HG03558 (cell line): ENCODE results near the gene PCDHGB2.
A peak's percentile ranks its signal among the peaks of the same experiment; 100 is the strongest.
"Not testable (repeated sequence)": the region's sequence is repeated elsewhere in the genome, so short reads cannot be mapped to it uniquely, and the experiment has no call there.

Experiments
- ATAC-seq: cut with Tn5 transposase; IDR thresholded peaks from one replicate; pipeline ENCODE4 v1.9.1; 2021; ENCODE audit warnings: moderate number of reproducible peaks; ENCODE audit not compliant: unreplicated experiment; ENCODE audit errors: extremely low read depth

PCDHGB2 gene

GRCh38 chr5:141346017-141346416 lies 13.8 kb upstream of the PCDHGB2 start:
- ATAC-seq: not testable (repeated sequence)

- ATAC-seq: no peak
Measured at GRCh38 chr5:141349917-141350619, 9.7 kb upstream of the PCDHGB2 start, which contains the start of gene PCDHGB1. Gene PCDHGB1, plus strand, starts transcription at chr5:141350099. Its CDS starts 162 bp downstream, at chr5:141350261.

GRCh38 chr5:141351591-141351990 lies 8.2 kb upstream of the PCDHGB2 start:
- ATAC-seq: no peak

GRCh38 chr5:141354900-141355469 lies 4.8 kb upstream of the PCDHGB2 start, which contains the start of gene PCDHGA4:
Gene PCDHGA4, plus strand, starts transcription at chr5:141355021. Its CDS starts 87 bp downstream, at chr5:141355108.
- no peak for ATAC-seq

GRCh38 chr5:141355641-141356040 lies 4.2 kb upstream of the PCDHGB2 start:
- ATAC-seq: no peak

- no peak for ATAC-seq
Measured at GRCh38 chr5:141356133-141356532, 3.7 kb upstream of the PCDHGB2 start.

- no peak for ATAC-seq
Measured at GRCh38 chr5:141356950-141357349, 2.8 kb upstream of the PCDHGB2 start.

GRCh38 chr5:141360685-141361084 lies 891 bp downstream of the PCDHGB2 start:
- no peak for ATAC-seq

- ATAC-seq: no peak
Measured at GRCh38 chr5:141362719-141363118, 2.9 kb downstream of the PCDHGB2 start.

GRCh38 chr5:141363952-141364660 lies 4.3 kb downstream of the PCDHGB2 start, which contains the start of gene PCDHGA5:
Gene PCDHGA5, plus strand, starts transcription at chr5:141364162. Its CDS starts 169 bp downstream, at chr5:141364331.
- ATAC-seq: no peak

- ATAC-seq: no peak
Measured at GRCh38 chr5:141366016-141366896, 6.5 kb downstream of the PCDHGB2 start.

- ATAC-seq: peak; percentile 68
Measured at GRCh38 chr5:141369994-141370848, 10.4 kb downstream of the PCDHGB2 start, which contains the start of gene PCDHGB3. Gene PCDHGB3, plus strand, starts transcription at chr5:141370242. Its CDS starts 153 bp downstream, at chr5:141370395.

GRCh38 chr5:141371572-141372475 lies 12.0 kb downstream of the PCDHGB2 start:
- ATAC-seq: no peak

GRCh38 chr5:141373673-141374317 lies 14.0 kb downstream of the PCDHGB2 start, which contains the start of gene PCDHGA6:
Gene PCDHGA6, plus strand, starts transcription at chr5:141373891. Its CDS starts 193 bp downstream, at chr5:141374084.
- no peak for ATAC-seq

GRCh38 chr5:141374627-141375026 lies 14.8 kb downstream of the PCDHGB2 start:
- no peak for ATAC-seq

GRCh38 chr5:141375444-141376155 lies 15.8 kb downstream of the PCDHGB2 start:
- not testable (repeated sequence) for ATAC-seq
